22Rv1 (cell line): Measurements from ENCODE around the gene KAZN.

Experiments
- ZFX ChIP-seq: fragments of 450-650 bp; IDR thresholded peaks from 2 replicates; pipeline ENCODE4 v1.6.1; 2017; ENCODE audit warnings: antibody characterized with exemption, borderline replicate concordance
- TF ChIP-seq, protein P1 (sequence below): fragments of 450-650 bp; IDR thresholded peaks from 2 replicates; pipeline ENCODE4 v1.5.1; 2017; ENCODE audit warnings: mild to moderate bottlenecking

DNA sequence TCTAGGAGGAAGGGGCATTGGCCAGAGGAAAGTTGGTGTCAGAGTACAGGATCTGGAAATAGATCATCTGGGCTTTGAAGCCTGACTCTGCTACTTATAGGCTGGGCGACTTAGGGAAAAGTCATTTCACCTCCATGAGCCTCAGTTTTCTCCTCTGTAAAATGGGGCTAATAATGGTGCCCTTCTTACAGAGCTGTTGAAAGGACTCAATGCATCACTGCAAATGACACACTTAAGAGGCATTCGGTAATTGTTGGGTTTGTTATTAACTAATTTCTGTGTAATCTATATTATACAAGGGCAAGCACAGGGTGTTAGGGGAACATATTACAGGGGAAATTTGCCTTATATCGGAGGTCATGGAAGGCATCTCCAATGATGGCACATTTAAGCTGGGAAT lies 96.1 kb downstream of the KAZN start:
- TF ChIP-seq, protein P1, sequence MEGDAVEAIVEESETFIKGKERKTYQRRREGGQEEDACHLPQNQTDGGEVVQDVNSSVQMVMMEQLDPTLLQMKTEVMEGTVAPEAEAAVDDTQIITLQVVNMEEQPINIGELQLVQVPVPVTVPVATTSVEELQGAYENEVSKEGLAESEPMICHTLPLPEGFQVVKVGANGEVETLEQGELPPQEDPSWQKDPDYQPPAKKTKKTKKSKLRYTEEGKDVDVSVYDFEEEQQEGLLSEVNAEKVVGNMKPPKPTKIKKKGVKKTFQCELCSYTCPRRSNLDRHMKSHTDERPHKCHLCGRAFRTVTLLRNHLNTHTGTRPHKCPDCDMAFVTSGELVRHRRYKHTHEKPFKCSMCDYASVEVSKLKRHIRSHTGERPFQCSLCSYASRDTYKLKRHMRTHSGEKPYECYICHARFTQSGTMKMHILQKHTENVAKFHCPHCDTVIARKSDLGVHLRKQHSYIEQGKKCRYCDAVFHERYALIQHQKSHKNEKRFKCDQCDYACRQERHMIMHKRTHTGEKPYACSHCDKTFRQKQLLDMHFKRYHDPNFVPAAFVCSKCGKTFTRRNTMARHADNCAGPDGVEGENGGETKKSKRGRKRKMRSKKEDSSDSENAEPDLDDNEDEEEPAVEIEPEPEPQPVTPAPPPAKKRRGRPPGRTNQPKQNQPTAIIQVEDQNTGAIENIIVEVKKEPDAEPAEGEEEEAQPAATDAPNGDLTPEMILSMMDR: no peak
- no peak for TF ChIP-seq ZFX
